HCT116 (cell line): ENCODE measurements around the gene F10. TPM values are rescaled to one million over a fixed set of nuclear protein-coding genes. Genes with fewer than 3 reads are reported as not detected.

ENCODE experiments used
- ATAC-seq: fragments of 200-7000 bp; cut with Tn5 transposase; 2 replicates; pipeline ENCODE4 v1.9.1; 2020; ENCODE audit warnings: mild to moderate bottlenecking, moderate library complexity
- BruUV-seq: library from RNA; stranded (reverse); fragments of 400-500 nt; replicated peaks from 2 replicates; lab custom pipeline; 2021; lab: Mats Ljungman, UMichigan
- CTCF ChIA-PET: fragments of 300-600 bp; sonication (Branson Sonifier 250); formaldehyde crosslinking; loops from one replicate; lab custom pipeline; 2021; ENCODE audit warnings: antibody characterized with exemption; lab: Charles Lee
- POLR2A ChIA-PET: fragments of 300-600, 350-600 bp; sonication (Branson Sonifier 250); formaldehyde crosslinking; loops from one replicate; lab custom pipeline; 2021; ENCODE audit warnings: antibody characterized with exemption; lab: Charles Lee
- RAD21 ChIA-PET, 2 experiments: fragments of 300-600 bp; sonication (Branson Sonifier 250); formaldehyde crosslinking; loops; one replicate each; lab custom pipeline; 2023; ENCODE audit warnings: low total read pairs in 2 of 2; ENCODE audit not compliant: uncharacterized antibody in 2 of 2, unreplicated experiment in 2 of 2, low non-redundant PET in 1 of 2; lab: Charles Lee
- DNase-seq: peaks from one replicate; pipeline ENCODE4 v3.0.0-alpha.2; 2010; ENCODE audit warnings: low read depth, low spot score
- H2AFZ ChIP-seq: fragments of 200-600 bp; shearing (Covaris generic), sonication (generic); 2 replicates; pipeline ENCODE4 v1.6.1; 2017; ENCODE audit warnings: low read depth, mixed run types, mixed read lengths, antibody characterized with exemption, low read length; ENCODE audit not compliant: poor library complexity, severe bottlenecking
- H3K27ac ChIP-seq: 2 replicates; pipeline ENCODE4 v1.5.1; 2012; ENCODE audit warnings: low read depth, low read length
- H3K27me3 ChIP-seq: fragments of 200-600 bp; sonication (generic); 2 replicates; pipeline ENCODE4 v1.6.1; 2016; ENCODE audit warnings: mixed run types, low read length, mixed read lengths; ENCODE audit not compliant: insufficient read depth
- H3K36me3 ChIP-seq, 2 experiments: fragments of 200-500 bp in 1 of 2; fragments of 200-600 bp in 1 of 2; sonication (Bioruptor generic) in 1 of 2; sonication (generic) in 1 of 2; 2 replicates each; pipeline versions ENCODE4 v1.5.1 to v1.6.1; 2014 to 2016; ENCODE audit warnings: low read length in 2 of 2, inconsistent platforms in 1 of 2, mixed read lengths in 1 of 2, mixed run types in 1 of 2; ENCODE audit not compliant: insufficient read depth in 2 of 2, control insufficient read depth in 1 of 2
- H3K4me1 ChIP-seq, 2 experiments: fragments of 200-600 bp in 1 of 2; sonication (generic) in 1 of 2; 2 replicates each; pipeline versions ENCODE4 v1.5.1 to v1.6.1; 2012 to 2017; ENCODE audit warnings: low read length in 2 of 2, inconsistent platforms in 1 of 2, mild to moderate bottlenecking in 1 of 2, mixed read lengths in 1 of 2, mixed run types in 1 of 2, moderate library complexity in 1 of 2; ENCODE audit not compliant: insufficient read depth in 2 of 2, control insufficient read depth in 1 of 2
- H3K4me2 ChIP-seq: fragments of 200-600 bp; sonication (generic); 2 replicates; pipeline ENCODE4 v1.6.1; 2017; ENCODE audit warnings: mixed run types, low read length, mixed read lengths
- H3K4me3 ChIP-seq, 2 experiments: fragments of 200-600 bp in 1 of 2; sonication (generic) in 1 of 2; replicated peaks in 1 of 2; 2 replicates each; pipeline ENCODE4 v1.5.1; 2011 to 2016; ENCODE audit warnings: low read length in 2 of 2, control low read depth in 1 of 2, low read depth in 1 of 2, mild to moderate bottlenecking in 1 of 2, mixed read lengths in 1 of 2, mixed run types in 1 of 2
- H3K79me2 ChIP-seq: fragments of 200-600 bp; sonication (generic); 2 replicates; pipeline ENCODE4 v1.6.1; 2017; ENCODE audit warnings: mild to moderate bottlenecking, mixed run types, low read length, moderate library complexity, mixed read lengths; ENCODE audit not compliant: insufficient read depth
- H3K9ac ChIP-seq: fragments of 200-600 bp; sonication (generic); 2 replicates; pipeline ENCODE4 v1.6.1; 2016; ENCODE audit warnings: low read length, mixed read lengths
- H3K9me2 ChIP-seq: fragments of 200-600 bp; sonication (generic), shearing (Covaris generic); 2 replicates; pipeline ENCODE4 v1.6.1; 2017; ENCODE audit warnings: mixed run types, mild to moderate bottlenecking, moderate library complexity; ENCODE audit not compliant: insufficient read depth
- H3K9me3 ChIP-seq, 2 experiments: fragments of 200-500 bp in 1 of 2; fragments of 200-600 bp in 1 of 2; sonication (Bioruptor generic) in 1 of 2; sonication (generic) in 1 of 2; 2 replicates each; pipeline ENCODE4 v1.6.1; 2014 to 2017; ENCODE audit warnings: low read length in 2 of 2, mixed read lengths in 2 of 2, inconsistent platforms in 1 of 2, low read depth in 1 of 2, mild to moderate bottlenecking in 1 of 2, mixed run types in 1 of 2, moderate library complexity in 1 of 2; ENCODE audit not compliant: control insufficient read depth in 1 of 2, insufficient read depth in 1 of 2
- H4K20me1 ChIP-seq: fragments of 200-600 bp; sonication (generic), shearing (Covaris generic); 2 replicates; pipeline ENCODE4 v1.6.1; 2017; ENCODE audit warnings: mixed run types, mild to moderate bottlenecking, moderate library complexity; ENCODE audit not compliant: insufficient read depth
- ATF3 ChIP-seq: IDR thresholded peaks from 2 replicates; pipeline ENCODE4 v1.6.1; 2012
- CBX3 ChIP-seq: IDR thresholded peaks from 2 replicates; pipeline ENCODE4 v1.6.1; 2012; ENCODE audit warnings: low read depth
- CEBPB ChIP-seq: IDR thresholded peaks from 2 replicates; pipeline ENCODE4 v1.6.1; 2012; ENCODE audit warnings: low read depth
- CTCF ChIP-seq, 3 experiments: fragments of 200-600 bp in 1 of 3; sonication (generic) in 1 of 3; IDR thresholded peaks in 2 of 3; conservative IDR thresholded peaks in 1 of 3; 2 replicates each; pipeline ENCODE4 v1.5.1; 2012 to 2017; ENCODE audit warnings: low read depth in 2 of 3, low read length in 2 of 3, antibody characterized with exemption in 1 of 3, borderline replicate concordance in 1 of 3, control low read depth in 1 of 3, mild to moderate bottlenecking in 1 of 3, mixed read lengths in 1 of 3, mixed run types in 1 of 3, moderate library complexity in 1 of 3; ENCODE audit not compliant: insufficient read depth in 1 of 3
- ELF1 ChIP-seq: IDR thresholded peaks from 2 replicates; pipeline ENCODE4 v1.6.1; 2012; ENCODE audit warnings: low read depth, borderline replicate concordance
- EZH2 ChIP-seq: fragments of 200-600 bp; sonication (generic); IDR thresholded peaks from 2 replicates; pipeline ENCODE4 v1.6.1; 2017; ENCODE audit warnings: antibody characterized with exemption, mixed run types
- EZH2phosphoT487 ChIP-seq: fragments of 200-600 bp; IDR thresholded peaks from 2 replicates; pipeline ENCODE4 v1.6.1; 2018; ENCODE audit warnings: antibody characterized with exemption, borderline replicate concordance
- FOSL1 ChIP-seq: IDR thresholded peaks from 2 replicates; pipeline ENCODE4 v1.6.1; 2012; ENCODE audit warnings: low read depth
- MAX ChIP-seq: IDR thresholded peaks from 2 replicates; pipeline ENCODE4 v1.6.1; 2012
- POLR2A ChIP-seq: IDR thresholded peaks from 2 replicates; pipeline ENCODE4 v1.7.0; 2011; ENCODE audit warnings: borderline replicate concordance; ENCODE audit not compliant: insufficient read depth, insufficient read length; ENCODE audit errors: extremely low read depth
- POLR2AphosphoS5 ChIP-seq: IDR thresholded peaks from 2 replicates; pipeline ENCODE4 v1.6.1; 2011; ENCODE audit warnings: mild to moderate bottlenecking, low read depth, low read length, moderate library complexity
- RAD21 ChIP-seq: IDR thresholded peaks from 2 replicates; pipeline ENCODE4 v1.6.1; 2012; ENCODE audit warnings: low read depth, mild to moderate bottlenecking
- REST ChIP-seq: IDR thresholded peaks from 2 replicates; pipeline ENCODE4 v1.6.1; 2012; ENCODE audit warnings: low read depth
- SIN3A ChIP-seq: IDR thresholded peaks from 2 replicates; pipeline ENCODE4 v1.6.1; 2012; ENCODE audit warnings: low read depth
- SP1 ChIP-seq: IDR thresholded peaks from 2 replicates; pipeline ENCODE4 v1.6.1; 2012; ENCODE audit warnings: low read depth
- SRF ChIP-seq: IDR thresholded peaks from 2 replicates; pipeline ENCODE4 v1.6.1; 2012; ENCODE audit warnings: low read depth
- YY1 ChIP-seq: IDR thresholded peaks from 2 replicates; pipeline ENCODE4 v1.6.1; 2011; ENCODE audit warnings: low read length, low read depth, moderate library complexity, mild to moderate bottlenecking; ENCODE audit not compliant: insufficient replicate concordance; ENCODE audit errors: extremely low read depth
- ZBTB33 ChIP-seq: IDR thresholded peaks from 2 replicates; pipeline ENCODE4 v1.6.1; 2011; ENCODE audit warnings: mild to moderate bottlenecking, low read length, moderate library complexity; ENCODE audit not compliant: insufficient replicate concordance; ENCODE audit errors: extremely low read depth
- ZFX ChIP-seq: fragments of 450-650 bp; IDR thresholded peaks from 2 replicates; pipeline ENCODE4 v1.6.1; 2017
- ZNF274 ChIP-seq: fragments of 200-500 bp; sonication (Bioruptor generic); IDR thresholded peaks from 2 replicates; pipeline ENCODE4 v1.6.1; 2014; ENCODE audit warnings: mild to moderate bottlenecking, low read depth, low read length, inconsistent platforms
- intact Hi-C: fragments of 100-400 bp; cut with micrococcal nuclease; formaldehyde crosslinking; loops from 2 replicates; pipeline ENCODE4 v1.10.0; 2022
- total RNA-seq: library from RNA; stranded (reverse); gene quantifications from one replicate; pipeline ENCODE4 v1.2.1, GENCODE V29; 2021; ENCODE audit not compliant: unreplicated experiment

The F10 gene
- total RNA-seq, 1 experiment from 2014 or later, result 4.0 TPM

- CTCF ChIA-PET, result no interaction called here
- DNase-seq, result no peak
- TF ChIP-seq ATF3 (no peak), SRF (no peak), YY1 (no peak), POLR2AphosphoS5 (no peak), CTCF (IDR thresholded peaks at IDR 0.05 in 2 of 3, conservative IDR thresholded peaks at IDR 0.05 in 1 of 3; ENCODE audit: borderline replicate concordance in 1 of 3, insufficient read depth in 1 of 3, low read depth in 2 of 3, low read length in 2 of 3) (no peak), SIN3A (no peak), CEBPB (no peak), SP1 (no peak), EZH2phosphoT487 (no peak), ZFX (no peak), ELF1 (no peak), EZH2 (no peak), FOSL1 (no peak), RAD21 (no peak), REST (no peak), ZNF274 (no peak), ZBTB33 (no peak), MAX (no peak), POLR2A (no peak), CBX3 (no peak)
- TF ChIP-seq, all 23 proteins: peak for 0
- ChIA-PET POLR2A (no interaction called here), RAD21 (no interaction called here)
- H3K79me2 ChIP-seq, result peaks cover 41% of the 10 kb centered on the region
- H3K27me3 ChIP-seq, result no peaks in the 10 kb centered on the region
- H3K4me1 ChIP-seq, result no peaks in the 10 kb centered on the region
- intact Hi-C loops, result no loop called here
- H3K4me3 ChIP-seq, result no peak overlapping the region
- no peak overlapping the region for H3K4me2 ChIP-seq
- no TSS peak for BruUV-seq
- H3K27ac ChIP-seq, result no peak overlapping the region
- H4K20me1 ChIP-seq, result no peaks in the 10 kb centered on the region; the same call in 1 of the 2 replicates
- H2AFZ ChIP-seq, result no peak overlapping the region
- peaks cover 55 to 79% of the 10 kb centered on the region in 2 experiments for H3K36me3 ChIP-seq
- H3K9ac ChIP-seq, result no peak overlapping the region
- ATAC-seq, result no peak
- no peaks in the 10 kb centered on the region for H3K9me2 ChIP-seq
- H3K9me3 ChIP-seq, result no peaks in the 10 kb centered on the region
Measured at GRCh38 chr13:113195360-113195759, 72.8 kb downstream of the F10 start.
